Stimulated activated CD4-positive, alpha-beta T cell treated with anti-CD3 and anti-CD28 coated beads, Interleukin-4, amount 100 ng/mL, for 4 hours (primary cell): ENCODE measurements around the gene NISCH.

ENCODE experiments used
- DNase-seq, 2 experiments: peaks; one replicate each; pipeline ENCODE4 v3.0.0-alpha.2; 2020

Gene NISCH

GRCh38 chr3:52472239-52473000, 17.0 kb downstream of the NISCH start:
- no peak for DNase-seq

- DNase-seq, result no peak
Measured at GRCh38 chr3:52473026-52473425, 17.6 kb downstream of the NISCH start.

- no peak for DNase-seq
Measured at GRCh38 chr3:52477076-52477795, 21.8 kb downstream of the NISCH start.

GRCh38 chr3:52477796-52478095, 22.3 kb downstream of the NISCH start:
- DNase-seq, result no peak

GRCh38 chr3:52479037-52479876, 23.9 kb downstream of the NISCH start:
- DNase-seq, result no peak

DNA sequence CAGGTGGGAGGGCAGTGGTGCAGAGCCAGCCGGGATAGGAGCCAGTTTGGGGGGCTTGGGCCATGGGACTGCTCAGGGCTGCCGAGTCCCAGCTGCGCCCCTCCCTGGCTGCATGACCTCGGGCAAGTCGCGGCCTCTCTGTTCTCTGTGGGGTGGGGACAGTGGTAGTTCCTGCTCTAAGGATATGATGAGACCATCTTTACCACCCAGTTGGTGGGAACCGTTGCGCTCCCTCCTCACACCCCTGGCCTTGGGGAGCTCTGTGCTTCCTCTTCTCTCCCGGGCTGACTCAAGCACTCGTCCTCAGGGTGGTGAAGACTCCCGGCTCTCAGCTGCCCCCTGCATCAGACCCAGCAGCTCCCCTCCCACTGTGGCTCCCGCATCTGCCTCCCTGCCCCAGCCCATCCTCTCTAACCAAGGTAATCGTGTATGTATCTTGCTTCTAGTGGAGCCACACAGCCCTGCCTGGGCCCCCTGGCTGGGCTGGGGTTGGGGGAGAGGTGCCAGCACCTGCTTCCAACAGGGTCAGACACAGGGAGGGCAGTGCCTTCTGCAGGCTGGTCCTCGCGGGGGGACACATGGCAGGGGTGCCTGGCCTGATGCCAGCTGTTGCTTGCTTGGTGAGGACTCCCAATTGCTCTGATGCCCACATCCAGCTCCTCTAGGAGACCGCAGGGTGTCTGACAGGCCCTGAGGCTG, 24.6 kb downstream of the NISCH start:
- no peak for DNase-seq

DNA sequence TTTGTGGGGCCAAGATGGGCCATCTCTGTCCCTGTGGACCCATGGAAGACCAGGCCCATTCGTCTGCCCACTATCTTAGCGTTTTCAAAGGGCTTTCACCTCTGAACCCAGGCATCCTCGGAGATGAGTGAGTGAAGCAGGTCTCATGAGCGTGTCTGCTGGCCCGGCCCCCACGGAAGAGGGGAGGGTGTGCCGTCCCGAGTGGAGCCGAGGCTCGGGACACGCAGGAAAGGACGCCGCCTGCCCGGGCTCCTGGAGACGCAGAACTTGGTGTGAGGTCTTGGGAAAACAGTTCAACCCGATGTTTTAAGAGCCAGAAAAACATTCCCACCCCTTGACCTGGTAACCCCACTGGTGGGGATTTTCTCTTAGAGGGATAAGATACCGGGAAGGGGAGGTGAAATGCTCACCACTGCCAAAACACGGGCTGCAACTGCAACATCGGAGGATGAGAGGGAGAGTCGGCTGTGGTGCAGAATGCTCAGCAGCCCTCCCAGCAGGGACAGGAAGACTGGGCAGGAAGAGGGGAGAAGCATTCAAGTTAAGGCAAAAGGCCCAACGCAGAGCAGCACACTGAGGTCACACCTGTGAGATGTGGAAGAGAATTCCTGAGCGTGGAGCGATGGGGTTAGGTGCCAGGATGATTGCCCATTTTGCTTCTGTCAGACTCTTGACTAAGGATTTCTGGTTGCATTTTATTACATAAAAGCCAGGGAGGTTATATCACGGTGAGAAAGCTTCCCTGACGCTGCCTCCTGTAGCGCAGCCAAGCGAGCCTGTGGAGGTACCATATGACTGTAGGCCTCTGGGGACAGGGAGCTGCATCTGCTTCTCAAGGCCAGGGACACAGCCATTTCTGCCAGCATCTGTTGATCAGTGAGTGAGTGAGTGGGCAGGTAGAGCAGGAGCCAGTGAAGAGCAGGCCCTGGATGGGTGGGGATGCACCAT, 25.6 kb downstream of the NISCH start:
- no peak for DNase-seq

GRCh38 chr3:52481819-52482521, 26.6 kb downstream of the NISCH start:
- DNase-seq, result no peak

DNA sequence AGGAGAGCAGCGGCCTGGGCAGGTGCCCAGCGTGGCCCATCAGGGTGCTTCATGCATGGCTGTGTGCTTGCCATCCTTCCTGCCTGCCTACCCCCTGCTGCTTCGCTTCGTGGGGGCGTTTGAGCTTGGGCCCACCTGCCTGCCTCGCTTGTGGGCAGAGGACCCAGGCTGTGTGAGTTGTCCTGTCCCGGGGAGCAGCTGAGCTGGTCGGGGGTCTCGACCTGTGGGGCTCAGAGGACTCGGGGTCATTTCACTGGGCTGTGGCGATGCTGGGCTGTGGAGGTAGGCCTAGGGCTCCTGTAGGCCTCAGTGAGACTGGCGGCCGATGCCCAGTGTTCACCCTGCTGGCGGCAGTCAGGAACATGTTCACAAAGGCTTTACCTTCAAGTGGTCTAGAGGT, 27.7 kb downstream of the NISCH start:
- DNase-seq, result no peak

GRCh38 chr3:52483577-52484381, 28.4 kb downstream of the NISCH start:
- DNase-seq, result no peak

DNA sequence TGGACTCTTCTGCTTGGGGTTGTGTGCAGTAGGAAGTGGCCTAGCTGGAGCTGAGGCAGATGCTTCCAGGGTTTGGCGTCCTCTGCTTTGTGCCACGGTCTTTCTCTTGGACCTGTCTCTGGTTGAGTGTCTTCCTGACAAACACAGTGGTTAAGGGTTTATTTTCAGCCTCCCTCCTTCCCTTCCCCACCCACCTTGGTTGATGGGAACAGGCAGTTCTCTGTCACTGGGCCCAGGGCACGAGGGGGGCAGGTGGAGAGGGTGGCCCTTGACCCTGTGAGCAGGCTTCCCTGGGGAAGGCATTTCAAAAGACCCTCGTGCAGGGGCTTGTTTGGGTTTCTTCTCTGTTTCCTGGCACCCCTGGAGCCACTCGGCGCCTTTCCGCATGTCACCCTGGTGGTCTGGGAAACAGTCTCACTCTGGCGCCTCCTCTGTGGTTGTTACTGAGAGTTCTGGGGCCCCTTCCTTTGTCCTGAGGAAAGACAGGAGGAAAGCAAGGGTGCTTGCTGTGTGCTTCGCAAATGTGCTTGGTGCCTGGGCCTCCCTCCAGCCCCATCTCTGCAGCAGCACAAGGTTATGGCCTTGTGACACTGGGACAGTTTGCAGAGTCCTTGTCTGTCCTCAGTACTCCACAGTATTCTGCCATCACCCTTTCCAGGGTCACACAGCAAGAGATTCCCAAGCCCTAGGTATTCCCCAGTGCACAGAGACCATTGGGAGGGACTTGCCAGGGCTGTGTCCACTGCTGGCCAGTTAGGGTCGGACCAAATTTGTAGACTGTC, 29.5 kb downstream of the NISCH start:
- no peak for DNase-seq

- no peak for DNase-seq
Measured at GRCh38 chr3:52487050-52487787, 31.8 kb downstream of the NISCH start.

DNA sequence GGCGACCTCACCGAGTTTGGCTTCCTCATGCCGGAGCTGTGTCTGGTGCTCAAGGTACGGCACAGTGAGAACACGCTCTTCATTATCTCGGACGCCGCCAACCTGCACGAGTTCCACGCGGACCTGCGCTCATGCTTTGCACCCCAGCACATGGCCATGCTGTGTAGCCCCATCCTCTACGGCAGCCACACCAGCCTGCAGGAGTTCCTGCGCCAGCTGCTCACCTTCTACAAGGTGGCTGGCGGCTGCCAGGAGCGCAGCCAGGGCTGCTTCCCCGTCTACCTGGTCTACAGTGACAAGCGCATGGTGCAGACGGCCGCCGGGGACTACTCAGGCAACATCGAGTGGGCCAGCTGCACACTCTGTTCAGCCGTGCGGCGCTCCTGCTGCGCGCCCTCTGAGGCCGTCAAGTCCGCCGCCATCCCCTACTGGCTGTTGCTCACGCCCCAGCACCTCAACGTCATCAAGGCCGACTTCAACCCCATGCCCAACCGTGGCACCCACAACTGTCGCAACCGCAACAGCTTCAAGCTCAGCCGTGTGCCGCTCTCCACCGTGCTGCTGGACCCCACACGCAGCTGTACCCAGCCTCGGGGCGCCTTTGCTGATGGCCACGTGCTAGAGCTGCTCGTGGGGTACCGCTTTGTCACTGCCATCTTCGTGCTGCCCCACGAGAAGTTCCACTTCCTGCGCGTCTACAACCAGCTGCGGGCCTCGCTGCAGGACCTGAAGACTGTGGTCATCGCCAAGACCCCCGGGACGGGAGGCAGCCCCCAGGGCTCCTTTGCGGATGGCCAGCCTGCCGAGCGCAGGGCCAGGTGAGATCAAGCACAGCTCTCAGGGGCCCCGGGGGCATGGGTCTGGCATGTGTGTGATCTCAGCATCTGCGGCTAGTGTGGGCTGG, 32.6 kb downstream of the NISCH start:
- no peak for DNase-seq

- no peak for DNase-seq
Measured at GRCh38 chr3:52488746-52489145, 33.3 kb downstream of the NISCH start.

DNA sequence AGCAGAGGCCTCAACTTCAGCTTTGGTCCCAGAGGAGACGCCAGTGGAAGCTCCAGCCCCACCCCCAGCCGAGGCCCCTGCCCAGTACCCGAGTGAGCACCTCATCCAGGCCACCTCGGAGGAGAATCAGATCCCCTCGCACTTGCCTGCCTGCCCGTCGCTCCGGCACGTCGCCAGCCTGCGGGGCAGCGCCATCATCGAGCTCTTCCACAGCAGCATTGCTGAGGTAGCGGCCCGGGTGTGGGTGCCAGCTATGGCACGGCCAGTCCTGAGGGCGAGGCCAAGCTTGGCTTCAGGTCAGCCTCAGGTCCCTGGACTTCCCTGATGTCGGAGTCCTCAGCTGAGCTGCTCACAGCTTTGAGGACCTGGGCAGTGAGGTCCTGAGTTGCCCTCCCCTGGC, 34.0 kb downstream of the NISCH start:
- DNase-seq, result no peak

- no peak for DNase-seq
Measured at GRCh38 chr3:52490035-52490938, 34.9 kb downstream of the NISCH start.
